ENCODE results near the gene CFAP44. TPM values are rescaled to one million over a fixed set of nuclear protein-coding genes. Genes with fewer than 3 reads are reported as not detected.

CFAP44 gene
- total RNA-seq, 1 experiment from 2014 or later: 2.4 TPM

DNA sequence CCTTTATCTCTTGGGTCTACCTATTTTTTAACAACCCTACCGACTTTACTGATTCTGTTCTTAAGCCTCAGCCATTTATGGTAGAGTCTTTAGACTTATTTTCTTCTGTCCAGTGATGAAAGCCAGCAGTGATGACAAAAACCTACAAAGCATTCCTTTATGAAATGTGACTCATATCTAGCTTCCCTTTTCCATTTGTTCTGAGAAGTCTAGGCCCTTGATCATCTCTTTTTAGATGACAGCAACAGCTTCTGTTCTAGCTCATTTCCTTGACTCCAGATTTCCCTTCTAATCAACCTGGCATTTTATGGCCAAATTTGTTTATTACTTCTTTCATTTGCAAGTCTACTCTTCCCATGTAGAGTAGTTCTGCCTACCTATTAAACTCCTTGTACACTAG is 36.1 kb downstream of the CFAP44 start:
- no peak overlapping the region for H3K27ac ChIP-seq (ENCODE audit: low read depth, low read length, poor library complexity, severe bottlenecking)
- TF ChIP-seq EZH2 (IDR thresholded peaks at IDR 0.05; ENCODE audit: borderline replicate concordance, low read depth, low read length, poor library complexity, severe bottlenecking) (no peak), CTCF (conservative IDR thresholded peaks at IDR 0.05; ENCODE audit: low read depth, low read length) (no peak)
- BruUV-seq (replicated peaks): no TSS peak
- POLR2A ChIA-PET (ENCODE audit: low non-redundant PET): no interaction called here
- H3K4me1 ChIP-seq (ENCODE audit: insufficient read depth, low read length, poor library complexity, severe bottlenecking): no peaks in the 10 kb centered on the region
- H3K36me3 ChIP-seq (ENCODE audit: insufficient read depth, low read length, poor library complexity, severe bottlenecking): no peaks in the 10 kb centered on the region
- DNase-seq (ENCODE audit: low spot score): no peak
- CTCF ChIA-PET: no interaction called here
- no peaks in the 10 kb centered on the region for H3K9me3 ChIP-seq (ENCODE audit: low read depth, low read length, poor library complexity, severe bottlenecking)
- no peaks in the 10 kb centered on the region for H3K27me3 ChIP-seq (replicated peaks; ENCODE audit: insufficient read depth, low read depth, low read length, poor library complexity)
- no peak overlapping the region for H3K4me3 ChIP-seq (ENCODE audit: low read depth, low read length, poor library complexity, severe bottlenecking)
- intact Hi-C loops (cut with micrococcal nuclease; ENCODE audit: unreplicated experiment): no loop called here

DNA sequence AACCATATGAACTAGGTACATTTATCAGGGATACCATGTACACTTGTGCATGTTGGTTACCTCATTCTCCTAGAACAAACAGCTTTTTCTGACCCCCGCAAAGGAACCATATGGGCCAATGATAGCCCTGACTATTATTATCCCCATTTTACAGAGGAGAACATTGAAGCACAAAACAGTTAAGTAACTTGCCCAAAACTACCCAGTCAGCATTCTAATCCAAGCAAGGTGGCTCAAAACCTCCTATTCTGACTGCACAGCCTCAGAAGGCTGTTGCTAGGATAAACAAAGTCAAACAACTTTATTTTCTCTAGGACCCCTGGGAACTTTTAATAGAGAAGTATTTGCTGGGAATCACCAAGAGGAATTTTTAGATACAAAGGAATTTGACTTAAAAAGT is 36.7 kb downstream of the CFAP44 start:
- CTCF ChIA-PET: no interaction called here
- no peaks in the 10 kb centered on the region for H3K4me1 ChIP-seq (ENCODE audit: insufficient read depth, low read length, poor library complexity, severe bottlenecking)
- POLR2A ChIA-PET (ENCODE audit: low non-redundant PET): no interaction called here

More for the DNA sequence above, 36.7 kb downstream of the CFAP44 start:
- Histone ChIP-seq H3K27me3 (replicated peaks; ENCODE audit: insufficient read depth, low read depth, low read length, poor library complexity) (no peaks in the 10 kb centered on the region), H3K9me3 (ENCODE audit: low read depth, low read length, poor library complexity, severe bottlenecking) (no peaks in the 10 kb centered on the region), H3K27ac (ENCODE audit: low read depth, low read length, poor library complexity, severe bottlenecking) (no peak overlapping the region), H3K4me3 (ENCODE audit: low read depth, low read length, poor library complexity, severe bottlenecking) (no peak overlapping the region), H3K36me3 (ENCODE audit: insufficient read depth, low read length, poor library complexity, severe bottlenecking) (no peaks in the 10 kb centered on the region)
- no peak for DNase-seq (ENCODE audit: low spot score)
- TF ChIP-seq EZH2 (IDR thresholded peaks at IDR 0.05; ENCODE audit: borderline replicate concordance, low read depth, low read length, poor library complexity, severe bottlenecking): no peak
- TF ChIP-seq CTCF (conservative IDR thresholded peaks at IDR 0.05; ENCODE audit: low read depth, low read length): no peak
- BruUV-seq (replicated peaks): no TSS peak
- intact Hi-C loops (cut with micrococcal nuclease; ENCODE audit: unreplicated experiment): no loop called here

Small RNA genes within 50 kb of the gene (microRNA-seq; reads per million reads assigned to microRNA genes)
- not detected for gene MIR8076

Other genes with a start within 250 kb of the CFAP44 start
- 1.2 and 1.7 TPM in 2 replicates for gene BOC, start 229.9 kb downstream of the CFAP44 start, total RNA-seq (2021)
- gene SPICE1, start 73.7 kb upstream of the CFAP44 start, total RNA-seq (2021): 24.8 and 27.9 TPM in 2 replicates
- gene SIDT1, start 91.1 kb upstream of the CFAP44 start, total RNA-seq (2021): not detected in 2 replicates